T-helper 1 cell treated with Interleukin-12 subunit alpha and Interleukin-12 subunit beta and Interleukin-4 antibody, amounts not matched to agents 30 μg/mL and 1 μg/mL, for 36 hours (primary cell): ENCODE data around the gene GHR.

Source experiments
- H3K27ac Mint-ChIP-seq: one replicate; pipeline ENCODE4 v1.8.0; 2021; ENCODE audit warnings: mild to moderate bottlenecking, mixed read lengths
- H3K27me3 Mint-ChIP-seq: one replicate; pipeline ENCODE4 v1.8.0; 2021; ENCODE audit warnings: low read depth, mixed read lengths
- H3K36me3 Mint-ChIP-seq: one replicate; pipeline ENCODE4 v1.8.0; 2021; ENCODE audit warnings: low read depth, mixed read lengths
- H3K4me1 Mint-ChIP-seq: one replicate; pipeline ENCODE4 v1.8.0; 2021; ENCODE audit warnings: low read depth, mixed read lengths
- H3K4me3 Mint-ChIP-seq: one replicate; pipeline ENCODE4 v1.8.0; 2021; ENCODE audit warnings: mild to moderate bottlenecking, moderate library complexity, mixed read lengths
- H3K9me3 Mint-ChIP-seq: one replicate; pipeline ENCODE4 v1.8.0; 2021; ENCODE audit warnings: mixed read lengths

GHR gene

GRCh38 chr5:42492974-42493373, 69.7 kb downstream of the GHR start:
- Mint-ChIP-seq H3K27ac (no peak overlapping the region), H3K9me3 (no peaks in the 10 kb centered on the region), H3K4me3 (no peak overlapping the region), H3K36me3 (no peaks in the 10 kb centered on the region), H3K4me1 (no peaks in the 10 kb centered on the region), H3K27me3 (no peaks in the 10 kb centered on the region)

GRCh38 chr5:42494414-42494813, 71.2 kb downstream of the GHR start:
- Mint-ChIP-seq H3K36me3 (no peaks in the 10 kb centered on the region), H3K27me3 (no peaks in the 10 kb centered on the region), H3K4me1 (no peaks in the 10 kb centered on the region), H3K9me3 (no peaks in the 10 kb centered on the region), H3K27ac (no peak overlapping the region), H3K4me3 (no peak overlapping the region)

- Mint-ChIP-seq H3K4me1 (no peaks in the 10 kb centered on the region), H3K9me3 (no peaks in the 10 kb centered on the region), H3K4me3 (no peak overlapping the region), H3K27me3 (no peaks in the 10 kb centered on the region), H3K27ac (no peak overlapping the region), H3K36me3 (no peaks in the 10 kb centered on the region)
Measured at GRCh38 chr5:42495914-42496313, 72.7 kb downstream of the GHR start.

GRCh38 chr5:42496397-42497156, 73.3 kb downstream of the GHR start:
- no peak overlapping the region for H3K4me3 Mint-ChIP-seq
- H3K4me1 Mint-ChIP-seq: no peaks in the 10 kb centered on the region
- H3K27ac Mint-ChIP-seq: no peak overlapping the region
- no peaks in the 10 kb centered on the region for H3K9me3 Mint-ChIP-seq
- H3K36me3 Mint-ChIP-seq: no peaks in the 10 kb centered on the region
- no peaks in the 10 kb centered on the region for H3K27me3 Mint-ChIP-seq

- Mint-ChIP-seq H3K4me1 (no peaks in the 10 kb centered on the region), H3K27ac (no peak overlapping the region), H3K4me3 (no peak overlapping the region), H3K36me3 (no peaks in the 10 kb centered on the region), H3K9me3 (no peaks in the 10 kb centered on the region), H3K27me3 (no peaks in the 10 kb centered on the region)
Measured at GRCh38 chr5:42498000-42498399, 74.8 kb downstream of the GHR start.

GRCh38 chr5:42499016-42499415, 75.8 kb downstream of the GHR start:
- no peaks in the 10 kb centered on the region for H3K9me3 Mint-ChIP-seq
- H3K36me3 Mint-ChIP-seq: no peaks in the 10 kb centered on the region
- no peak overlapping the region for H3K4me3 Mint-ChIP-seq
- H3K27ac Mint-ChIP-seq: no peak overlapping the region
- H3K4me1 Mint-ChIP-seq: no peaks in the 10 kb centered on the region
- H3K27me3 Mint-ChIP-seq: no peaks in the 10 kb centered on the region

GRCh38 chr5:42500003-42500599, 76.9 kb downstream of the GHR start:
- Mint-ChIP-seq H3K4me3 (no peak overlapping the region), H3K36me3 (no peaks in the 10 kb centered on the region), H3K27me3 (no peaks in the 10 kb centered on the region), H3K9me3 (no peaks in the 10 kb centered on the region), H3K27ac (no peak overlapping the region), H3K4me1 (no peaks in the 10 kb centered on the region)

GRCh38 chr5:42502613-42503470, 79.6 kb downstream of the GHR start:
- no peak overlapping the region for H3K27ac Mint-ChIP-seq
- no peaks in the 10 kb centered on the region for H3K4me1 Mint-ChIP-seq
- H3K27me3 Mint-ChIP-seq: no peaks in the 10 kb centered on the region
- H3K36me3 Mint-ChIP-seq: no peaks in the 10 kb centered on the region
- H3K4me3 Mint-ChIP-seq: no peak overlapping the region
- no peaks in the 10 kb centered on the region for H3K9me3 Mint-ChIP-seq

- no peaks in the 10 kb centered on the region for H3K9me3 Mint-ChIP-seq
- no peak overlapping the region for H3K27ac Mint-ChIP-seq
- H3K4me3 Mint-ChIP-seq: no peak overlapping the region
- no peaks in the 10 kb centered on the region for H3K36me3 Mint-ChIP-seq
- H3K27me3 Mint-ChIP-seq: no peaks in the 10 kb centered on the region
- H3K4me1 Mint-ChIP-seq: no peaks in the 10 kb centered on the region
Measured at GRCh38 chr5:42506662-42507061, 83.4 kb downstream of the GHR start.

- Mint-ChIP-seq H3K36me3 (no peaks in the 10 kb centered on the region), H3K27ac (no peak overlapping the region), H3K27me3 (no peaks in the 10 kb centered on the region), H3K4me3 (no peak overlapping the region), H3K9me3 (no peaks in the 10 kb centered on the region), H3K4me1 (no peaks in the 10 kb centered on the region)
Measured at GRCh38 chr5:42507451-42508097, 84.3 kb downstream of the GHR start.

GRCh38 chr5:42513246-42513645, 90.0 kb downstream of the GHR start:
- H3K4me3 Mint-ChIP-seq: no peak overlapping the region
- H3K4me1 Mint-ChIP-seq: no peaks in the 10 kb centered on the region

GRCh38 chr5:42514754-42515153, 91.5 kb downstream of the GHR start:
- H3K9me3 Mint-ChIP-seq: no peaks in the 10 kb centered on the region
- no peak overlapping the region for H3K27ac Mint-ChIP-seq
- no peaks in the 10 kb centered on the region for H3K4me1 Mint-ChIP-seq
- no peak overlapping the region for H3K4me3 Mint-ChIP-seq
- no peaks in the 10 kb centered on the region for H3K36me3 Mint-ChIP-seq
- H3K27me3 Mint-ChIP-seq: no peaks in the 10 kb centered on the region

More at GRCh38 chr5:42513246-42513645, 90.0 kb downstream of the GHR start:
- H3K27me3 Mint-ChIP-seq: no peaks in the 10 kb centered on the region
- H3K36me3 Mint-ChIP-seq: no peaks in the 10 kb centered on the region
- no peak overlapping the region for H3K27ac Mint-ChIP-seq
- no peaks in the 10 kb centered on the region for H3K9me3 Mint-ChIP-seq

GRCh38 chr5:42515504-42515903, 92.3 kb downstream of the GHR start:
- no peaks in the 10 kb centered on the region for H3K27me3 Mint-ChIP-seq
- H3K27ac Mint-ChIP-seq: no peak overlapping the region

GRCh38 chr5:42516282-42517042, 93.2 kb downstream of the GHR start:
- H3K9me3 Mint-ChIP-seq: no peaks in the 10 kb centered on the region
- no peaks in the 10 kb centered on the region for H3K27me3 Mint-ChIP-seq
- no peaks in the 10 kb centered on the region for H3K4me1 Mint-ChIP-seq
- H3K27ac Mint-ChIP-seq: no peak overlapping the region
- no peak overlapping the region for H3K4me3 Mint-ChIP-seq
- no peaks in the 10 kb centered on the region for H3K36me3 Mint-ChIP-seq

More at GRCh38 chr5:42515504-42515903, 92.3 kb downstream of the GHR start:
- Mint-ChIP-seq H3K4me3 (no peak overlapping the region), H3K4me1 (no peaks in the 10 kb centered on the region), H3K36me3 (no peaks in the 10 kb centered on the region), H3K9me3 (no peaks in the 10 kb centered on the region)
